ENCODE data around the gene TSPAN13.
"Not testable (repeated sequence)": the region's sequence is repeated elsewhere in the genome, so short reads cannot be mapped to it uniquely, and the experiment has no call there.

The TSPAN13 gene

GRCh38 chr7:16741676-16742075, 11.9 kb upstream of the TSPAN13 start:
- DNase-seq: no peak

GRCh38 chr7:16742547-16742946, 11.0 kb upstream of the TSPAN13 start:
- no peak for DNase-seq

GRCh38 chr7:16743236-16743635, 10.3 kb upstream of the TSPAN13 start:
- no peak for DNase-seq

- no peak for DNase-seq
Measured at GRCh38 chr7:16744518-16745250, 8.9 kb upstream of the TSPAN13 start.

GRCh38 chr7:16745645-16746044, 7.9 kb upstream of the TSPAN13 start:
- no peak for DNase-seq

GRCh38 chr7:16747102-16747501, 6.5 kb upstream of the TSPAN13 start:
- no peak for DNase-seq

GRCh38 chr7:16753932-16754855, 639 bp downstream of the TSPAN13 start:
- peak in 1 of 2 experiments; percentile 0 for DNase-seq

- DNase-seq: no peak
Measured at GRCh38 chr7:16754856-16755317, 1.3 kb downstream of the TSPAN13 start.

- DNase-seq: no peak
Measured at GRCh38 chr7:16755397-16755796, 1.8 kb downstream of the TSPAN13 start.

GRCh38 chr7:16758036-16758435, 4.5 kb downstream of the TSPAN13 start:
- no peak for DNase-seq

- no peak for DNase-seq
Measured at GRCh38 chr7:16758631-16759611, 5.4 kb downstream of the TSPAN13 start.

- no peak for DNase-seq
Measured at GRCh38 chr7:16759840-16760239, 6.3 kb downstream of the TSPAN13 start.

- DNase-seq: no peak
Measured at GRCh38 chr7:16762177-16762576, 8.6 kb downstream of the TSPAN13 start.

GRCh38 chr7:16764942-16765341, 11.4 kb downstream of the TSPAN13 start:
- no peak for DNase-seq

- no peak for DNase-seq
Measured at GRCh38 chr7:16765436-16765859, 11.9 kb downstream of the TSPAN13 start.

GRCh38 chr7:16769994-16770393, 16.4 kb downstream of the TSPAN13 start:
- DNase-seq: not testable (repeated sequence)

- DNase-seq: no peak
Measured at GRCh38 chr7:16770657-16771329, 17.2 kb downstream of the TSPAN13 start.

- no peak for DNase-seq
Measured at GRCh38 chr7:16773326-16773725, 19.8 kb downstream of the TSPAN13 start.

- DNase-seq: no peak
Measured at GRCh38 chr7:16773884-16774283, 20.3 kb downstream of the TSPAN13 start.

- DNase-seq: no peak
Measured at GRCh38 chr7:16774294-16774693, 20.7 kb downstream of the TSPAN13 start.

- DNase-seq: no peak
Measured at GRCh38 chr7:16774986-16775385, 21.4 kb downstream of the TSPAN13 start.

GRCh38 chr7:16776053-16776452, 22.5 kb downstream of the TSPAN13 start:
- no peak for DNase-seq
